ENCODE results near the gene SERPINA3. TPM values are rescaled to one million over a fixed set of nuclear protein-coding genes. Genes with fewer than 3 reads are reported as not detected.

Gene SERPINA3
- total RNA-seq, 1 experiment from 2014 or later = not detected

- intact Hi-C loops (cut with micrococcal nuclease; ENCODE audit: unreplicated experiment) = no loop called here
- H4K20me1 ChIP-seq (ENCODE audit: insufficient read depth) = no peaks in the 10 kb centered on the region
- H3K9me2 ChIP-seq (ENCODE audit: insufficient read depth) = no peaks in the 10 kb centered on the region
- no peak overlapping the region for H3K4me2 ChIP-seq
- TF ChIP-seq EZH2 (IDR thresholded peaks at IDR 0.05; ENCODE audit: low read depth) = no peak
- TF ChIP-seq, protein P1, sequence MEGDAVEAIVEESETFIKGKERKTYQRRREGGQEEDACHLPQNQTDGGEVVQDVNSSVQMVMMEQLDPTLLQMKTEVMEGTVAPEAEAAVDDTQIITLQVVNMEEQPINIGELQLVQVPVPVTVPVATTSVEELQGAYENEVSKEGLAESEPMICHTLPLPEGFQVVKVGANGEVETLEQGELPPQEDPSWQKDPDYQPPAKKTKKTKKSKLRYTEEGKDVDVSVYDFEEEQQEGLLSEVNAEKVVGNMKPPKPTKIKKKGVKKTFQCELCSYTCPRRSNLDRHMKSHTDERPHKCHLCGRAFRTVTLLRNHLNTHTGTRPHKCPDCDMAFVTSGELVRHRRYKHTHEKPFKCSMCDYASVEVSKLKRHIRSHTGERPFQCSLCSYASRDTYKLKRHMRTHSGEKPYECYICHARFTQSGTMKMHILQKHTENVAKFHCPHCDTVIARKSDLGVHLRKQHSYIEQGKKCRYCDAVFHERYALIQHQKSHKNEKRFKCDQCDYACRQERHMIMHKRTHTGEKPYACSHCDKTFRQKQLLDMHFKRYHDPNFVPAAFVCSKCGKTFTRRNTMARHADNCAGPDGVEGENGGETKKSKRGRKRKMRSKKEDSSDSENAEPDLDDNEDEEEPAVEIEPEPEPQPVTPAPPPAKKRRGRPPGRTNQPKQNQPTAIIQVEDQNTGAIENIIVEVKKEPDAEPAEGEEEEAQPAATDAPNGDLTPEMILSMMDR (conservative IDR thresholded peaks at IDR 0.05) = no peak
- H3K27me3 ChIP-seq (ENCODE audit: insufficient read depth, low read depth) = peaks cover 6% of the 10 kb centered on the region; the same call in 1 of the 2 replicates
- CTCF ChIA-PET = no interaction called here
- H3K9me3 ChIP-seq (ENCODE audit: insufficient read depth, low read depth) = no peaks in the 10 kb centered on the region
- no peak overlapping the region for H3K27ac ChIP-seq
- no peaks in the 10 kb centered on the region for H3F3A ChIP-seq (ENCODE audit: insufficient read depth, low read depth)
- no peak overlapping the region for H2AFZ ChIP-seq
- no peaks in the 10 kb centered on the region for H3K79me2 ChIP-seq (ENCODE audit: low read depth)
- H3K4me3 ChIP-seq = no peak overlapping the region
- H3K36me3 ChIP-seq (ENCODE audit: low read depth) = no peaks in the 10 kb centered on the region
- BruUV-seq (replicated peaks) = no TSS peak
- POLR2A ChIA-PET (ENCODE audit: unreplicated experiment) = no interaction called here
- DNase-seq = no peak
- no peaks in the 10 kb centered on the region for H3K4me1 ChIP-seq (replicated peaks; ENCODE audit: insufficient read depth)
Measured at GRCh38 chr14:94665121-94665520, 52.9 kb downstream of the SERPINA3 start.

- H3K4me1 ChIP-seq (replicated peaks; ENCODE audit: insufficient read depth) = no peaks in the 10 kb centered on the region
- no peaks in the 10 kb centered on the region for H3K9me3 ChIP-seq (ENCODE audit: insufficient read depth, low read depth)
- ChIA-PET POLR2A (ENCODE audit: unreplicated experiment) (no interaction called here), CTCF (no interaction called here)
- H3K4me2 ChIP-seq = no peak overlapping the region
- H3F3A ChIP-seq (ENCODE audit: insufficient read depth, low read depth) = no peaks in the 10 kb centered on the region
- no peak overlapping the region for H3K27ac ChIP-seq
- no peak overlapping the region for H2AFZ ChIP-seq
- peaks cover 6% of the 10 kb centered on the region; the same call in 1 of the 2 replicates for H3K27me3 ChIP-seq (ENCODE audit: insufficient read depth, low read depth)
- no peaks in the 10 kb centered on the region for H3K9me2 ChIP-seq (ENCODE audit: insufficient read depth)
- H3K36me3 ChIP-seq (ENCODE audit: low read depth) = no peaks in the 10 kb centered on the region
- H3K79me2 ChIP-seq (ENCODE audit: low read depth) = no peaks in the 10 kb centered on the region
- no peaks in the 10 kb centered on the region for H4K20me1 ChIP-seq (ENCODE audit: insufficient read depth)
- BruUV-seq (replicated peaks) = no TSS peak
- H3K4me3 ChIP-seq = no peak overlapping the region
- intact Hi-C loops (cut with micrococcal nuclease; ENCODE audit: unreplicated experiment) = no loop called here
- DNase-seq = no peak
- TF ChIP-seq, protein P1 (conservative IDR thresholded peaks at IDR 0.05) = no peak
- TF ChIP-seq EZH2 (IDR thresholded peaks at IDR 0.05; ENCODE audit: low read depth) = no peak
Measured at GRCh38 chr14:94665544-94665943, 53.4 kb downstream of the SERPINA3 start.

GRCh38 chr14:94670692-94671285 is 58.6 kb downstream of the SERPINA3 start:
- ChIA-PET POLR2A (ENCODE audit: unreplicated experiment) (no interaction called here), CTCF (no interaction called here)

More at GRCh38 chr14:94670692-94671285, 58.6 kb downstream of the SERPINA3 start:
- Histone ChIP-seq H3K4me3 (no peak overlapping the region), H3K9me2 (ENCODE audit: insufficient read depth) (no peaks in the 10 kb centered on the region), H3K79me2 (ENCODE audit: low read depth) (no peaks in the 10 kb centered on the region), H3K27me3 (ENCODE audit: insufficient read depth, low read depth) (peaks cover 26% of the 10 kb centered on the region; the same call in 1 of the 2 replicates), H4K20me1 (ENCODE audit: insufficient read depth) (no peaks in the 10 kb centered on the region), H3K4me2 (no peak overlapping the region), H3F3A (ENCODE audit: insufficient read depth, low read depth) (no peaks in the 10 kb centered on the region), H3K4me1 (replicated peaks; ENCODE audit: insufficient read depth) (no peaks in the 10 kb centered on the region), H3K27ac (no peak overlapping the region), H3K36me3 (ENCODE audit: low read depth) (no peaks in the 10 kb centered on the region), H3K9me3 (ENCODE audit: insufficient read depth, low read depth) (no peaks in the 10 kb centered on the region), H2AFZ (no peak overlapping the region)
- no peak for DNase-seq
- BruUV-seq (replicated peaks) = no TSS peak
- TF ChIP-seq, protein P1 (conservative IDR thresholded peaks at IDR 0.05) = no peak
- no peak for TF ChIP-seq EZH2 (IDR thresholded peaks at IDR 0.05; ENCODE audit: low read depth)
- intact Hi-C loops (cut with micrococcal nuclease; ENCODE audit: unreplicated experiment) = no loop called here
